Thoracic aorta (tissue), 2 donors: ENCODE data around the gene RNU6-1. TPM values are rescaled to one million over a fixed set of nuclear protein-coding genes. Genes with fewer than 3 reads are reported as not detected.

ENCODE experiments used
- ATAC-seq: fragments of 150-250 bp; one replicate; pipeline ENCODE4 v1.8.0; 2017; ENCODE audit warnings: low read depth; ENCODE audit not compliant: insufficient number of reproducible peaks, low FRiP score
- DNase-seq: peaks from one replicate; pipeline ENCODE4 v3.0.0-alpha.2; 2020; ENCODE audit warnings: low spot score
- H3K27ac ChIP-seq, 2 donors: fragments of 200-600 bp; sonication (generic); 1 replicate in 1 of 2; 2 replicates in 1 of 2; pipeline ENCODE4 v1.5.1; 2016; ENCODE audit warnings: mild to moderate bottlenecking in 2 of 2, moderate library complexity in 2 of 2
- H3K27me3 ChIP-seq: fragments of 200-600 bp; sonication (generic); replicated peaks from 2 replicates; pipeline ENCODE4 v1.6.0; 2016; ENCODE audit warnings: mild to moderate bottlenecking; ENCODE audit not compliant: insufficient read depth
- H3K36me3 ChIP-seq: fragments of 200-600 bp; sonication (generic); one replicate; pipeline ENCODE4 v1.5.1; 2016
- H3K4me1 ChIP-seq, 2 donors: fragments of 200-600 bp; sonication (generic); 1 replicate in 1 of 2; 2 replicates in 1 of 2; pipeline versions ENCODE4 v1.5.1 to v1.6.0; 2016; ENCODE audit warnings: low read depth in 2 of 2, mild to moderate bottlenecking in 1 of 2; ENCODE audit not compliant: control insufficient read depth in 1 of 2
- H3K4me3 ChIP-seq: fragments of 200-600 bp; sonication (generic); 2 replicates; pipeline ENCODE4 v1.5.1; 2016; ENCODE audit warnings: mild to moderate bottlenecking
- H3K9me3 ChIP-seq: fragments of 200-600 bp; sonication (generic); 2 replicates; pipeline ENCODE4 v1.5.1; 2016
- CTCF ChIP-seq: fragments of 200-600 bp; sonication (generic); IDR thresholded peaks from one replicate; pipeline ENCODE4 v1.5.1; 2019; ENCODE audit warnings: antibody characterized with exemption
- total RNA-seq, 2 donors: library from RNA; depleted of rRNA; stranded (reverse); fragments of >200 nt; gene quantifications; one replicate each; pipeline versions ENCODE4 v1.1.0 to v1.2.3, GENCODE V29; 2016

The RNU6-1 gene
- total RNA-seq, 2 donors from 2014 or later: not detected

- Histone ChIP-seq H3K4me3 (no peak overlapping the region), H3K27me3 (no peaks in the 10 kb centered on the region), H3K9me3 (peaks cover 5% of the 10 kb centered on the region), H3K4me1 (no peaks in the 10 kb centered on the region), H3K36me3 (no peaks in the 10 kb centered on the region), H3K27ac (no peak overlapping the region)
- no peak for TF ChIP-seq CTCF
- DNase-seq: no peak
- no peak for ATAC-seq
Measured at GRCh38 chr15:67796196-67797127, 43.4 kb downstream of the RNU6-1 start.

GRCh38 chr15:67794832-67795574 is 44.8 kb downstream of the RNU6-1 start:
- no peaks in the 10 kb centered on the region for H3K4me1 ChIP-seq
- no peak overlapping the region for H3K4me3 ChIP-seq
- no peaks in the 10 kb centered on the region for H3K27me3 ChIP-seq
- peaks cover 5% of the 10 kb centered on the region for H3K9me3 ChIP-seq
- no peak overlapping the region for H3K27ac ChIP-seq
- no peak for DNase-seq
- ATAC-seq: no peak
- TF ChIP-seq CTCF: no peak
- H3K36me3 ChIP-seq: no peaks in the 10 kb centered on the region

GRCh38 chr15:67792250-67792942 is 47.4 kb downstream of the RNU6-1 start:
- Histone ChIP-seq H3K4me1 (no peaks in the 10 kb centered on the region), H3K27ac (no peak overlapping the region), H3K4me3 (no peak overlapping the region), H3K36me3 (no peaks in the 10 kb centered on the region), H3K9me3 (peaks cover 5% of the 10 kb centered on the region), H3K27me3 (no peaks in the 10 kb centered on the region)
- ATAC-seq: no peak
- no peak for DNase-seq
- no peak for TF ChIP-seq CTCF

- Histone ChIP-seq H3K4me1 (no peaks in the 10 kb centered on the region), H3K4me3 (no peak overlapping the region), H3K27ac (no peak overlapping the region), H3K36me3 (no peaks in the 10 kb centered on the region), H3K27me3 (no peaks in the 10 kb centered on the region), H3K9me3 (peaks cover 5% of the 10 kb centered on the region)
- DNase-seq (no peak), ATAC-seq (no peak)
- TF ChIP-seq CTCF: no peak
Measured at GRCh38 chr15:67790610-67791319, 49.1 kb downstream of the RNU6-1 start.

Other genes with a start within 250 kb of the RNU6-1 start
- gene SKOR1, start 14.5 kb downstream of the RNU6-1 start, total RNA-seq: 1 to 10 TPM in 1 of 2 donors, under 1 TPM in 1; 0.78 to 3.5 TPM
- gene PIAS1, start 214.3 kb upstream of the RNU6-1 start, total RNA-seq: 10 to 100 TPM; 45.1 to 74.1 TPM